Spleen (tissue), 7 donors: ENCODE results near the gene FREM3.

ENCODE experiments used
- CTCF ChIP-seq, 11 experiments: fragments of 200-600 bp in 7 of 11; fragments of 450-650 bp in 4 of 11; sonication (generic) in 4 of 11; IDR thresholded peaks in 8 of 11; conservative IDR thresholded peaks in 3 of 11; 1 replicate in 7 of 11; 2 replicates in 4 of 11; pipeline versions ENCODE4 v1.4.0 to v1.8.0; 2016 to 2021; ENCODE audit warnings: antibody characterized with exemption in 11 of 11, inconsistent platforms in 4 of 11, mild to moderate bottlenecking in 1 of 11
- POLR2A ChIP-seq, 3 donors: fragments of 450-650 bp; IDR thresholded peaks; one replicate each; pipeline ENCODE4 v1.5.1; 2017; ENCODE audit warnings: antibody characterized with exemption in 3 of 3, mild to moderate bottlenecking in 1 of 3
- POLR2AphosphoS5 ChIP-seq, 3 donors: sonication (generic); formaldehyde crosslinking; IDR thresholded peaks; one replicate each; pipeline ENCODE4 v1.5.1; 2017; ENCODE audit warnings: antibody characterized with exemption in 3 of 3
- donor health status: DM: no; HTN: no; CAD: no; lungs with moderate emphysema.
- donor health status: DM: no; HTN: no; CAD: no.
- donor health status: DM: no; HTN: no; CAD: no.

GRCh38 chr4:143668930-143669552 is 31.4 kb downstream of the FREM3 start:
- no peak for TF ChIP-seq CTCF (IDR thresholded peaks at IDR 0.05 in 8 of 11, conservative IDR thresholded peaks at IDR 0.05 in 3 of 11)
- TF ChIP-seq POLR2AphosphoS5 (IDR thresholded peaks at IDR 0.05) = no peak
- no peak for TF ChIP-seq POLR2A (IDR thresholded peaks at IDR 0.05)
